AG09309 (cell line): ENCODE data around the gene KHK.
"Not testable (repeated sequence)": the region's sequence is repeated elsewhere in the genome, so short reads cannot be mapped to it uniquely, and the experiment has no call there.

Experiments used
- DNase-seq: peaks from one replicate; pipeline ENCODE4 v3.0.0-alpha.2; 2010; ENCODE audit warnings: low read depth
- H3K4me3 ChIP-seq: 2 replicates; pipeline ENCODE4 v1.5.1; 2011; ENCODE audit warnings: mild to moderate bottlenecking, low read depth, low read length, moderate library complexity; ENCODE audit not compliant: control insufficient read depth
- TF ChIP-seq, protein P1 (sequence below): IDR thresholded peaks from 2 replicates; pipeline ENCODE4 v1.5.1; 2011; ENCODE audit warnings: mild to moderate bottlenecking, low read depth, low read length, inconsistent platforms; ENCODE audit not compliant: insufficient read depth, control insufficient read depth; ENCODE audit errors: missing control alignments

Gene KHK

GRCh38 chr2:27105981-27106380 lies 19.4 kb downstream of the KHK start:
- TF ChIP-seq, protein P1, sequence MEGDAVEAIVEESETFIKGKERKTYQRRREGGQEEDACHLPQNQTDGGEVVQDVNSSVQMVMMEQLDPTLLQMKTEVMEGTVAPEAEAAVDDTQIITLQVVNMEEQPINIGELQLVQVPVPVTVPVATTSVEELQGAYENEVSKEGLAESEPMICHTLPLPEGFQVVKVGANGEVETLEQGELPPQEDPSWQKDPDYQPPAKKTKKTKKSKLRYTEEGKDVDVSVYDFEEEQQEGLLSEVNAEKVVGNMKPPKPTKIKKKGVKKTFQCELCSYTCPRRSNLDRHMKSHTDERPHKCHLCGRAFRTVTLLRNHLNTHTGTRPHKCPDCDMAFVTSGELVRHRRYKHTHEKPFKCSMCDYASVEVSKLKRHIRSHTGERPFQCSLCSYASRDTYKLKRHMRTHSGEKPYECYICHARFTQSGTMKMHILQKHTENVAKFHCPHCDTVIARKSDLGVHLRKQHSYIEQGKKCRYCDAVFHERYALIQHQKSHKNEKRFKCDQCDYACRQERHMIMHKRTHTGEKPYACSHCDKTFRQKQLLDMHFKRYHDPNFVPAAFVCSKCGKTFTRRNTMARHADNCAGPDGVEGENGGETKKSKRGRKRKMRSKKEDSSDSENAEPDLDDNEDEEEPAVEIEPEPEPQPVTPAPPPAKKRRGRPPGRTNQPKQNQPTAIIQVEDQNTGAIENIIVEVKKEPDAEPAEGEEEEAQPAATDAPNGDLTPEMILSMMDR, result no peak
- no peak overlapping the region for H3K4me3 ChIP-seq
- no peak for DNase-seq

DNA sequence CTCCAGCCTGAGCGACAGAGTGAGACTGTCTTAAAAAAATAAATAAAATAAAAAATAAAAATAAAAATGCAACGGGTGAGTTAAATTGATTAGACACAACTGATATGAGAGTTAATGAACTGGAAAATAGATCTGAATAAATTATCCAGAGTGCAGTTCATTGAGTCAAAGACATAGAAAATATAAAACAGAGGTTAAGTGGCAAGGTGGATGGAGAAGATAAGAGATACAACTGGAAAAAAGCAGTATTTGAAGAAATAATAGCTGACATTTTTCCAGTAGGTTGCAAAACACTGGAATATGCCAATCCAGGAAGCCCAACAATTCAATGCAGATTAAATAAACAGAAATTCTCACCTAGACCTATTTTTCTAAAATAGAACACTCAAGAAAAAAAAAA lies 21.6 kb downstream of the KHK start:
- TF ChIP-seq, protein P1, result no peak
- no peak overlapping the region for H3K4me3 ChIP-seq
- DNase-seq, result no peak

- TF ChIP-seq, protein P1, result no peak
- DNase-seq, result no peak
- no peak overlapping the region for H3K4me3 ChIP-seq
Measured at GRCh38 chr2:27109083-27109482, 22.5 kb downstream of the KHK start.

- not testable (repeated sequence) for DNase-seq, H3K4me3 ChIP-seq
Measured at GRCh38 chr2:27110603-27111352, 24.2 kb downstream of the KHK start.

- DNase-seq, H3K4me3 ChIP-seq: not testable (repeated sequence)
Measured at GRCh38 chr2:27111392-27112078, 25.0 kb downstream of the KHK start.

- H3K4me3 ChIP-seq, result no peak overlapping the region
- DNase-seq, result no peak
- TF ChIP-seq, protein P1, result no peak
Measured at GRCh38 chr2:27115519-27115918, 28.9 kb downstream of the KHK start.

DNA sequence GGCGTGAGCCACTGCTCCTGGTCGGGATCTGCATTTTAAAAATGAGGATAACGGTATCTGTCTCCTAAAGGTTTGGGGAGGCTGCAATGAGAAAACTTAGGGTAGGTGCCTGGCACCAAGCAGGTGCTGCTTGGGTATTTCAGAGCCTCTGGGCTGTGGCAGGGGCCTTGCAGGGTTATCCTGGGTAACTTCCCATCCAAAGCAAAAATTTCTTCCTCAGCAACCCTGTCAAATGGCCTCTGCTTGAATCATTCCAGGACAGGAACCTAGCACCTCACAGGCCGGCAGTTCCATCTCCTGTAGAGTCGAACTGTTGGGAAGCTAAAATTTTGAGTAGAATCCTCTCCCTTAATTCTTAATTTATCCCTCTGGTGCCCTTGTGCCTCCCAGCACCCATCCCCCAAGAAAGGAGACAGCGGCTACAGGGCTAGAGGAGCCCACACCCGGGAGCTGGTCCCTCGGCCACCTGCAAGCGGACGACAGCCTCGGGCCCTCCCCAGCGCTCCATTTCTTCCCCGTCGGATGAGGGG lies 31.5 kb downstream of the KHK start:
- TF ChIP-seq, protein P1, result no peak
- no peak for DNase-seq
- H3K4me3 ChIP-seq, result peak overlapping the region; percentile 47
